NCI-H2227 (cell line): ENCODE measurements around the gene RTF1.
"Not testable (repeated sequence)": the region's sequence is repeated elsewhere in the genome, so short reads cannot be mapped to it uniquely, and the experiment has no call there.

Experiments
- DNase-seq: peaks from one replicate; lab custom pipeline; 2025; ENCODE audit not compliant: unreplicated experiment; lab: John Stamatoyannopoulos, UW

RTF1 gene

GRCh38 chr15:41435037-41435786 lies 18.3 kb downstream of the RTF1 start:
- no peak for DNase-seq

- no peak for DNase-seq
Observed at GRCh38 chr15:41437448-41437847, 20.6 kb downstream of the RTF1 start.

- no peak for DNase-seq
Observed at GRCh38 chr15:41438206-41438605, 21.3 kb downstream of the RTF1 start.

GRCh38 chr15:41438745-41439144 lies 21.9 kb downstream of the RTF1 start:
- DNase-seq: not testable (repeated sequence)

GRCh38 chr15:41443275-41443674 lies 26.4 kb downstream of the RTF1 start:
- no peak for DNase-seq

- no peak for DNase-seq
Observed at GRCh38 chr15:41445399-41445798, 28.5 kb downstream of the RTF1 start.

DNA sequence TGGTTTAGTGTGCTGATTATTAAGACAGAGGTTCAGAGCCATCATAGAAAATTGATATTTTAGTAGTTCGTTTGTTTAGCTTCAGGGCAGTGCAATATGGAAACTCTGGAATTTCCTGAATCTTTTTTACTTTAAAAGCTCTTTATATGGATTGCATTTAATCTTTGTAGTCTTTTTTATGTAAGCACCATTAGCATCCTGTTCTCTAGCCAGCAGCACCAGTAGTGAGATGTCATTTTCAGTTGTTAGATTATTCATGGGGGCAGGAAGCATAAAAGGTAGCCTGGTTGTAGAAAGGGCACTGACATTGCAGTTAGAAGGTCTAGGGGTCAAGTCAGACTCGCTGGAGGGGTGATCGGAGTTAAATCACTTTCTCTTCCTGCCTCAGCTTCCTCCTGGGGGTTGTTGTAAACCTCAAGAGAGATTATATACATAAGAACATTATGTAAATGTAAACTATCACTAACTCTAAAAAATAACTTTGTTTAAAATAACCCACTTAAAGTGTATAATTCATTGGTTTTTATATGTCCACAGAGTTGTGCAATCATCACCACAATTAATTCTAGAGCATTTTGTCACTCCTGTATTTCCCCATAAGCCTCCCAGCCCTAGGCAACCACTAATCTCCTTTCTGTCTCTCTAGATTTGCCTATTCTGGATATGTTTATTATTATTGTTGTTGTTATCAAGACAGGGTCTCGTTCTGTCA lies 45.3 kb downstream of the RTF1 start:
- DNase-seq: no peak

DNA sequence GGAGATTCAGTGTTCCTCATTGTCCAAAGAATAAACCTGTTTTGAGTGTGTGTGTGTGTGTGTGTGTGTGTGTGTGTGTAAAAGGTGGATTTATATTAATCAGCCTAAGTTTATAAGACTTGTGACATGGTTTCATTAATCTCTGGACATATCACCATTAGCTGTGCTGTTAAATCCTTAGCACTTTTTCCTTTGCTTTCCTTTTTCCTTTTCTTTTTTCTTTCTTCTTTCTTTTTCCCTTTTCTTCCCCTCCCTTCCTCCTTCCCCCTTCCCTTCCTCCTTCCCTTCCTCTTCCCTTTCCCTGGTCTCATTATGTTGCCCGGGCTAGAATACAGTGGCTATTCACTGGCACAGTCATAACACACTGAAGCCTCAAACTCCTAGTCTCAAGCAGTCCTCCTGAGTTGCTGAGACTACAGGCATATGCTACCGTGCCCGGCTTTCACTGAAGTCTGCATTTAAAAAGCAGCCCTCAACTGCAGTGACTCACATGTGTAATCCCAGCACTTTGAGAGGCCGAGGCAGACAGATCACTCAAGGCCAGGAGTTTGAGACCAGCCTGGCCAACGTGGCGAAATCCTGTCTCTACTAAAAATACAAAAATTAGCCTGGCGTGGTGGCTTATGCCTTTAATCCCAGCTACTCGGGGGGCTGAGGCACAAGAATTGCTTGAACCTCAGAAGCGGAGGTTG lies 48.1 kb downstream of the RTF1 start:
- no peak for DNase-seq

- DNase-seq: peak; percentile 31
Observed at GRCh38 chr15:41465822-41466421, 49.0 kb downstream of the RTF1 start.

GRCh38 chr15:41466711-41467110 lies 49.8 kb downstream of the RTF1 start:
- no peak for DNase-seq

DNA sequence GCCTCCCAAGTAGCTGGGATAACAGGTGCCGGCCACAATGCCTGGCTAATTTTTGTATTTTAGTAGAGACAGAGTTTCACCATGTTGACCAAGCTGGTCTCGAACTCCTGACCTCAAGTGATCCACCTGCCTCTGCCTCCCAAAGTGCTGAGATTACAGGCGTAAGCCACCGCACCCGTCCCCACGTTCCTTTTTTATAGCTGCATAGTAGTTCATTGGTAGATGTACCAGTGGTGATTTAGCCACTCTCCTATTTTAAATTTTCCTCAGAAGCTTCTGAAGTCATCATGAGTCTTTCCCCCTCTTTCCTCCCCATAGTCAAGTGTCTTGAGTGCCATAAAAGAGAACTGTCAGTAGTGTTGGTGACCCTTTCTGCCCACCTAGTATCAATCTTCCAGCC lies 52.7 kb downstream of the RTF1 start:
- DNase-seq: not testable (repeated sequence)

- no peak for DNase-seq
Observed at GRCh38 chr15:41473418-41473817, 56.5 kb downstream of the RTF1 start.

DNA sequence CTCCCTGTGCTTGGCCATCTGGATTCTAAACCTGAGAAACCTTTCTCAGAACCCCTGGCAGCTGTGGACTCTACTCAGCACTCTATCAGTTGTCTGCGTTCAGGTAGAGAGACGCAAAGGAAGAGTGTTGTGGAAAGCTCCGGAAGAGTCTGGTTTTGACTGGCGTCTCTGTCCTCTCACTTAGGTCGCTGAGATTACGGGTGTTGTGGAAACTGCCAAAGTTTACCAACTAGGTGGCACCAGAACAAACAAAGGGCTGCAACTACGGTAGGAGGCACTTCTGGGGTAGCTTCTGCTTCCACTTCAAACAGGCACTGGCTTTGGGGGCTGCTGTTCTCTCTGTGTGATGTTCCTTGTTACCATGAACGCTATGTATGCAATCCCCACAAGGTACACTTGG lies 57.5 kb downstream of the RTF1 start:
- no peak for DNase-seq

GRCh38 chr15:41474941-41475340 lies 58.0 kb downstream of the RTF1 start:
- no peak for DNase-seq

DNA sequence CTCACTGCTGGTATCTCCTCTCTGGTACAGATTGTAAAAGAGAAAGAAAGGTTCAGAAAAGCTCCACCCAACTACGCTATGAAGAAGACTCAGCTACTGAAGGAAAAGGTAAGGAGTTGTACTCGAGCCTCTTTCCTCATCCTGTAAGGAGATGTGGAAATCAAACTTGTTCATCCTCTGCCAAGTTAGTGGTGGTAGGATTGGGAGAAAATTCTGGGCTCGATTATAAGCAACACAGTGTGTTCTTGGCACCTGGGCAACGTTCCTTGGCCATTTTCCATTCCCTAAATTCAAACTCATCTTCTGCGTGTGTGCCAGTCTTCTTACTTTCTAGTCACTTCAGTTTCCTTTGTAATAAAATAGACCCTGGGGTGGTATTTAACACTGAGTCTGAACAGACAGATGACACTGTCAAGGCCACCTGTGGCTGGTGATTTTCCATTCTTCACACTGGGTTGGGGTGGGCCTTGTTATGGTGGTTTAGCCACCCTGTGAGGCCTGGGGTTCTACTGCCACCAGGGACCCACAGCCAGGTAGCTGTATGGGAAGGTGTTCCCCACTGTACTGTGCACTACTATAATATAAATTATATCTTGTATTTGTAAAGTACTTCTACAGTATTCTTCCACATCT lies 59.6 kb downstream of the RTF1 start:
- DNase-seq: no peak

DNA sequence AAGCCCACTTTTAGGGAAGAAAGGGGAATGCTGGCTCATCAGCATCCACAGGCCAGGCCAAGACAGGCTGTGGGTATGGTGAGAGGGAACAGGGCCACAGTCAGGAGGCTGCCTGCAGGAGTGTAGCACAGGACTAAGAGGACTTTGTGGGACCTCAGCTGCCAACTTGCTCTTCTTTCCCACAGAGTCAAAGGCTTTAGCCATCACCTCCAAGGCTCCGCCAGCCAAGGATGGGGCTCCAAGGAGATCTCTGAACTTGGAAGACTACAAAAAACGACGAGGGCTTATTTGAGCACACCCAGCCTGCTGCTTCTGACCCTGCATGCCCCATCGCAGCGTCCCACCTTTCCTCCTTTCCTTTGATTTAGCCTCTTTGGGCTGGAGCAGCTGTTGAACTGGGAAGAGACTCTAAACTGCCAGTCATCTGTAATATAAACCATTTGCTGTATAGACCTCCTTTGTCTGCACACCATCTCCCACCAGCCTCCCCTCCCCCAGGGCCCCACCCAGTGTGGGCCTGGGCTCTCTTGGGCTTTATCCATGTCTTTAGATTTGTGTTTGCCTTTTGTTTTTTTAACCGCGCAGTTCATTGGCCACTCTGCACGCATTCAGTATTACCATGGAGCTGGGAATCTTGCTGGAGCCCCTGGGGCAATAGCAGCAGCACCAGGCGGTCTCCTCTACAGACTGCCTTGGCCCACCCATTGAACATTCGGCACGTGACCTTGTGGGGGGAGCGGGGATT lies 63.7 kb downstream of the RTF1 start:
- DNase-seq: no peak

- no peak for DNase-seq
Observed at GRCh38 chr15:41482110-41482877, 65.4 kb downstream of the RTF1 start.

DNA sequence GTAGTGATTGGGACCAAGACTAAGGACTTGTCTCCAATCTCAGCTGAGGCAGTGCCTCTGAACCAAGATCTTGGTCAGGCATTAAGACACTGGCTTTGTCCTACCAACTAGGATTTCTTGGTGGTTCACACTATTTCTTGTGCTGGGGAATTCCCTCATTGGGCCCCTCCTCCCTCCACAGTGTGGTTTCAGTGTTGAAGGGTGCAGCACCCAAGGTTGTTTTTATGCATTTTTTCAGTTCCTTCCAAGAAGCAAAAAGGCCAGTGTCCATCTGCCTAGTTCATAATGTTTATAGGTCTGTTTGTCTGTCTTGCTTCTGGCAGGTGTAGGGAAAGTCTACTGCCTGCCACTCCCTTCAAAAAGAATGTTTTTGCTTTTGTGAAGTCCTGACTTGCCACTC lies 66.2 kb downstream of the RTF1 start:
- no peak for DNase-seq

GRCh38 chr15:41483519-41483918 lies 66.6 kb downstream of the RTF1 start:
- DNase-seq: no peak
